ENCODE measurements around the gene CCNG1. TPM values are rescaled to one million over a fixed set of nuclear protein-coding genes. Genes with fewer than 3 reads are reported as not detected.

The CCNG1 gene
- total RNA-seq, 1 donor from 2014 or later = 53.0 TPM

DNA sequence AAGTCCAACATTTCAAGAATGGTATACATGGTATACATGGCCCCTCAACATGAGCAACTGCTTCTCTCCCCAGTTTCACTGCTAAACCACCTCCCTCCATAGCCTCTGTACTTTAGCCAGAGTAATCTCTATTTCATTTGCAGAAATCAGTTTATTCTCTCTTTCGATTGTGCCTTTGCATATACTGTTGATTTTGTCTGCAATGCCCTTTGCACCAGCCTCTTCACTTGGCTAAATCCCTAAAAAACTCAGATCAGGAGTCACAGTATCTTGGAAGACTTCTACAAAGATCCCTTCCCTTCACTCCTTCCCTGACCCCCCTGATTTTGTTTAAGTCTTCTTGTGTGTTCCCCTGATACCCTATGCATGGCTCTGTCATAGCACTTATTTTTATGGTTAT, 4.9 kb upstream of the CCNG1 start:
- no peak for TF ChIP-seq POLR2A (IDR thresholded peaks at IDR 0.05)
- no peak for TF ChIP-seq POLR2AphosphoS5 (IDR thresholded peaks at IDR 0.05; ENCODE audit: insufficient read depth in 1 of 2, low read depth in 1 of 2)
- TF ChIP-seq, protein P1, sequence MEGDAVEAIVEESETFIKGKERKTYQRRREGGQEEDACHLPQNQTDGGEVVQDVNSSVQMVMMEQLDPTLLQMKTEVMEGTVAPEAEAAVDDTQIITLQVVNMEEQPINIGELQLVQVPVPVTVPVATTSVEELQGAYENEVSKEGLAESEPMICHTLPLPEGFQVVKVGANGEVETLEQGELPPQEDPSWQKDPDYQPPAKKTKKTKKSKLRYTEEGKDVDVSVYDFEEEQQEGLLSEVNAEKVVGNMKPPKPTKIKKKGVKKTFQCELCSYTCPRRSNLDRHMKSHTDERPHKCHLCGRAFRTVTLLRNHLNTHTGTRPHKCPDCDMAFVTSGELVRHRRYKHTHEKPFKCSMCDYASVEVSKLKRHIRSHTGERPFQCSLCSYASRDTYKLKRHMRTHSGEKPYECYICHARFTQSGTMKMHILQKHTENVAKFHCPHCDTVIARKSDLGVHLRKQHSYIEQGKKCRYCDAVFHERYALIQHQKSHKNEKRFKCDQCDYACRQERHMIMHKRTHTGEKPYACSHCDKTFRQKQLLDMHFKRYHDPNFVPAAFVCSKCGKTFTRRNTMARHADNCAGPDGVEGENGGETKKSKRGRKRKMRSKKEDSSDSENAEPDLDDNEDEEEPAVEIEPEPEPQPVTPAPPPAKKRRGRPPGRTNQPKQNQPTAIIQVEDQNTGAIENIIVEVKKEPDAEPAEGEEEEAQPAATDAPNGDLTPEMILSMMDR (IDR thresholded peaks at IDR 0.05) = no peak
- H3K36me3 ChIP-seq = no peaks in the 10 kb centered on the region
- no peaks in the 10 kb centered on the region for H3K9me3 ChIP-seq
- no peak overlapping the region for H3K4me3 ChIP-seq
- no peaks in the 10 kb centered on the region for H3K4me1 ChIP-seq
- no peak for DNase-seq (ENCODE audit: extremely low spot score in 2 of 2)
- H3K27ac ChIP-seq = no peak overlapping the region
- H3K27me3 ChIP-seq = no peaks in the 10 kb centered on the region
- intact Hi-C loops (cut with DNase I) = no loop called here

- TF ChIP-seq, protein P1 (IDR thresholded peaks at IDR 0.05) = no peak
- TF ChIP-seq POLR2AphosphoS5 (IDR thresholded peaks at IDR 0.05; ENCODE audit: insufficient read depth in 1 of 2, low read depth in 1 of 2) (no peak), POLR2A (IDR thresholded peaks at IDR 0.05) (no peak)
- intact Hi-C loops (cut with DNase I) = no loop called here
- H3K27me3 ChIP-seq = no peaks in the 10 kb centered on the region
- no peaks in the 10 kb centered on the region for H3K36me3 ChIP-seq
- no peak overlapping the region for H3K27ac ChIP-seq
- H3K4me1 ChIP-seq = peaks cover 4% of the 10 kb centered on the region
- no peaks in the 10 kb centered on the region for H3K9me3 ChIP-seq
- H3K4me3 ChIP-seq = no peak overlapping the region
- no peak for DNase-seq (ENCODE audit: extremely low spot score in 2 of 2)
These were observed 4.1 kb upstream of the CCNG1 start for GRCh38 chr5:163433271-163433670.

GRCh38 chr5:163434401-163434866, 3.0 kb upstream of the CCNG1 start:
- no peak overlapping the region for H3K4me3 ChIP-seq
- no peak for DNase-seq (ENCODE audit: extremely low spot score in 2 of 2)
- intact Hi-C loops (cut with DNase I) = no loop called here
- TF ChIP-seq, protein P1 (IDR thresholded peaks at IDR 0.05) = no peak
- TF ChIP-seq POLR2A (IDR thresholded peaks at IDR 0.05) (no peak), POLR2AphosphoS5 (IDR thresholded peaks at IDR 0.05; ENCODE audit: insufficient read depth in 1 of 2, low read depth in 1 of 2) (no peak)
- no peaks in the 10 kb centered on the region for H3K9me3 ChIP-seq
- no peaks in the 10 kb centered on the region for H3K27me3 ChIP-seq
- H3K4me1 ChIP-seq = peaks cover 16% of the 10 kb centered on the region
- H3K27ac ChIP-seq = no peak overlapping the region
- no peaks in the 10 kb centered on the region for H3K36me3 ChIP-seq

GRCh38 chr5:163436515-163436914, 880 bp upstream of the CCNG1 start:
- intact Hi-C loops (cut with DNase I) = no loop called here
- Histone ChIP-seq H3K27me3 (no peaks in the 10 kb centered on the region), H3K36me3 (peaks cover 0 to 7% of the 10 kb centered on the region in 2 donors), H3K4me3 (no peak overlapping the region), H3K27ac (peak overlapping the region; percentile 92), H3K4me1 (peaks cover 35% of the 10 kb centered on the region), H3K9me3 (no peaks in the 10 kb centered on the region)
- TF ChIP-seq POLR2A (IDR thresholded peaks at IDR 0.05) (no peak), POLR2AphosphoS5 (IDR thresholded peaks at IDR 0.05; ENCODE audit: insufficient read depth in 1 of 2, low read depth in 1 of 2) (no peak)
- TF ChIP-seq, protein P1 (IDR thresholded peaks at IDR 0.05) = no peak
- DNase-seq (ENCODE audit: extremely low spot score in 2 of 2) = no peak

- TF ChIP-seq POLR2AphosphoS5 (IDR thresholded peaks at IDR 0.05; ENCODE audit: insufficient read depth in 1 of 2, low read depth in 1 of 2) (no peak), POLR2A (IDR thresholded peaks at IDR 0.05) (no peak)
- TF ChIP-seq, protein P1 (IDR thresholded peaks at IDR 0.05) = no peak
- Histone ChIP-seq H3K36me3 (peaks cover 0 to 12% of the 10 kb centered on the region in 2 donors), H3K27me3 (no peaks in the 10 kb centered on the region), H3K27ac (peak overlapping the region; percentile 92), H3K4me3 (peak overlapping the region; percentile 81 to 90), H3K4me1 (peaks cover 36% of the 10 kb centered on the region), H3K9me3 (no peaks in the 10 kb centered on the region)
- no peak for DNase-seq (ENCODE audit: extremely low spot score in 2 of 2)
- intact Hi-C loops (cut with DNase I) = no loop called here
These were observed 435 bp upstream of the CCNG1 start for GRCh38 chr5:163437011-163437308.
